Upper lobe of left lung (tissue), 4 donors: Measurements from ENCODE around the gene TBCD.

Experiments
- EP300 ChIP-seq, 4 donors: sonication (generic); formaldehyde crosslinking; IDR thresholded peaks; one replicate each; pipeline ENCODE4 v1.5.1; 2017; ENCODE audit warnings: antibody characterized with exemption in 4 of 4, control low read depth in 2 of 4
- POLR2A ChIP-seq, 4 donors: fragments of 450-650 bp; IDR thresholded peaks; one replicate each; pipeline ENCODE4 v1.5.1; 2016 to 2017; ENCODE audit warnings: antibody characterized with exemption in 4 of 4, mild to moderate bottlenecking in 2 of 4
- TF ChIP-seq, protein P1 (sequence below), 6 experiments: fragments of 450-650 bp in 4 of 6; fragments of 200-600 bp in 2 of 6; sonication (generic) in 2 of 6; IDR thresholded peaks; one replicate each; pipeline ENCODE4 v1.5.1; 2016 to 2019; ENCODE audit warnings: antibody characterized with exemption in 6 of 6

DNA sequence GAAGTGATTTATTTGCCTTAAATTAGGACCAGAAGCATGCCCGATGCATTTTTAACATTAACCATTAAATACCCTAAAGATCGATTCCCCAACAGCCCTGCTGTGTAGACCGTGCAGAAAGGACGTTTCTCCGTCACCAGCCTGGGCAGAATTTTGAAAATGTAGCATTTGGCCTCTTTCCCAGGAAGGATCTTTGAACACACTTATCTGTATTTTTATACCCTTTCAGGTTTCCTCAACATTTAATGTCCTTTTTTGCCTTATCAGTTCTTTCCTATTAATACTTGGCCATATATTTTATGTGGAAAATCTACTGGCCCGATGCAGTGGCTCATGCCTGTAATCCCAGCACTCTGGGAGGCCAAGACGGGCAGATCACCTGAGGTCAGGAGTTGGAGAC is 142.5 kb downstream of the TBCD start:
- TF ChIP-seq EP300 (IDR thresholded peaks at IDR 0.05) (no peak), POLR2A (IDR thresholded peaks at IDR 0.05) (no peak)
- TF ChIP-seq, protein P1, sequence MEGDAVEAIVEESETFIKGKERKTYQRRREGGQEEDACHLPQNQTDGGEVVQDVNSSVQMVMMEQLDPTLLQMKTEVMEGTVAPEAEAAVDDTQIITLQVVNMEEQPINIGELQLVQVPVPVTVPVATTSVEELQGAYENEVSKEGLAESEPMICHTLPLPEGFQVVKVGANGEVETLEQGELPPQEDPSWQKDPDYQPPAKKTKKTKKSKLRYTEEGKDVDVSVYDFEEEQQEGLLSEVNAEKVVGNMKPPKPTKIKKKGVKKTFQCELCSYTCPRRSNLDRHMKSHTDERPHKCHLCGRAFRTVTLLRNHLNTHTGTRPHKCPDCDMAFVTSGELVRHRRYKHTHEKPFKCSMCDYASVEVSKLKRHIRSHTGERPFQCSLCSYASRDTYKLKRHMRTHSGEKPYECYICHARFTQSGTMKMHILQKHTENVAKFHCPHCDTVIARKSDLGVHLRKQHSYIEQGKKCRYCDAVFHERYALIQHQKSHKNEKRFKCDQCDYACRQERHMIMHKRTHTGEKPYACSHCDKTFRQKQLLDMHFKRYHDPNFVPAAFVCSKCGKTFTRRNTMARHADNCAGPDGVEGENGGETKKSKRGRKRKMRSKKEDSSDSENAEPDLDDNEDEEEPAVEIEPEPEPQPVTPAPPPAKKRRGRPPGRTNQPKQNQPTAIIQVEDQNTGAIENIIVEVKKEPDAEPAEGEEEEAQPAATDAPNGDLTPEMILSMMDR (IDR thresholded peaks at IDR 0.05): no peak
